Aorta (tissue), 5 donors: ENCODE results near the gene C17orf78. TPM values are rescaled to one million over a fixed set of nuclear protein-coding genes. Genes with fewer than 3 reads are reported as not detected.
"Not testable (repeated sequence)": the region's sequence is repeated elsewhere in the genome, so short reads cannot be mapped to it uniquely, and the experiment has no call there.

ENCODE experiments used
- ATAC-seq: fragments of 200-7000 bp; cut with Tn5 transposase; one replicate; pipeline ENCODE4 v1.9.1; 2022; ENCODE audit warnings: moderate library complexity; ENCODE audit not compliant: low FRiP score
- DNase-seq, 2 donors: peaks; one replicate each; pipeline ENCODE4 v3.0.0-alpha.2; 2020
- H3K27ac ChIP-seq, 2 donors: one replicate each; pipeline ENCODE4 v1.5.1; 2013; ENCODE audit warnings: low read length in 2 of 2, mild to moderate bottlenecking in 2 of 2, moderate library complexity in 2 of 2, control low read depth in 1 of 2, inconsistent platforms in 1 of 2, low read depth in 1 of 2
- H3K27me3 ChIP-seq, 2 donors: one replicate each; pipeline ENCODE4 v1.6.1; 2013; ENCODE audit warnings: control low read depth in 1 of 2, low read length in 1 of 2, mild to moderate bottlenecking in 1 of 2, moderate library complexity in 1 of 2; ENCODE audit not compliant: insufficient read depth in 2 of 2, control insufficient read depth in 1 of 2
- H3K36me3 ChIP-seq, 2 donors: one replicate each; pipeline ENCODE4 v1.6.1; 2013; ENCODE audit warnings: control low read depth in 1 of 2, low read length in 1 of 2, mild to moderate bottlenecking in 1 of 2; ENCODE audit not compliant: insufficient read depth in 2 of 2, control insufficient read depth in 1 of 2
- H3K4me1 ChIP-seq, 2 donors: one replicate each; pipeline ENCODE4 v1.6.1; 2013; ENCODE audit warnings: low read length in 2 of 2, control low read depth in 1 of 2, mild to moderate bottlenecking in 1 of 2, moderate library complexity in 1 of 2; ENCODE audit not compliant: insufficient read depth in 2 of 2, control insufficient read depth in 1 of 2
- H3K4me3 ChIP-seq, 2 donors: one replicate each; pipeline ENCODE4 v1.5.1; 2013; ENCODE audit warnings: low read length in 2 of 2, control low read depth in 1 of 2, mild to moderate bottlenecking in 1 of 2
- H3K9me3 ChIP-seq: one replicate; pipeline ENCODE4 v1.6.1; 2013; ENCODE audit warnings: mild to moderate bottlenecking, low read length; ENCODE audit not compliant: control insufficient read depth
- whole genome bisulfite sequencing, 2 donors: extraction: QIAGEN DNeasy Blood & Tissue Kit; methylation state at CpG; one replicate each; pipeline ENCODE4 v1.1.7; 2013; 5-methylcytosine and 5-hydroxymethylcytosine counted together
- intact Hi-C, 2 donors: fragments of 100-400 bp; cut with DNase I; formaldehyde crosslinking; loops; one replicate each; pipeline versions ENCODE4 v1.14.2 to v1.15.0; 2022
- polyA plus RNA-seq, 2 donors: library from polyadenylated mRNA; stranded (reverse); fragments of 200-250 nt; gene quantifications; one replicate each; pipeline ENCODE4 v1.2.3, GENCODE V29; 2013
- total RNA-seq, 2 donors: library from RNA; stranded (reverse); fragmentation: NEBNext Ultra II Directional; extraction: Animal tissue kit (Norgen Biotek cat#: 25700); gene quantifications; one replicate each; pipeline ENCODE4 v1.2.1, GENCODE V29; 2021
- donor health status: healthy with polysubstance abuse.
- donor health status: Bipolar disorder and iron deficiency.
- donor health status: DM: no; HTN: no; CAD: no.
- donor health status: DM: no; HTN: no; CAD: no.
- donor health status: DM: yes; HTN: yes; CAD: no.

Gene C17orf78
- total and polyA plus RNA-seq, 4 donors = 3.0 TPM; not detected in 3

DNA sequence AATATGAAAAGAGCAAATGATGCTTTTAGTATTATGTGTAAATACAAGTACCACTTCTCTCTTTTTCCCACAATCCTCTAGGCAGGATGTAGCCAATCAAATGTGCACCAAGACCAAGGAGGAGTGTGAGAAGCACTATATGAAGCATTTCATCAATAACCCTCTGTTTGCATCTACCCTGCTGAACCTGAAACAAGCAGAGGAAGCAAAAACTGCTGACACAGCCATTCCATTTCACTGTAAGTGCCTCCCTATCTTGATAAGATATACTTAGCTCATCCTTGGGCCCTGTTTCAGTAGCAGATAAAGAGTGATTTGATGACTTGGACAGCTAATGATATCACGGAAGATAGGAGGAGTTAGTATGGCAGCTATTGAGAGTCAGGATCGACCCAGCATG is 64.6 kb downstream of the C17orf78 start:
- Histone ChIP-seq H3K4me3 (no peak overlapping the region), H3K27ac (no peak overlapping the region), H3K9me3 (no peaks in the 10 kb centered on the region), H3K36me3 (peaks cover 2 to 11% of the 10 kb centered on the region in 2 donors), H3K4me1 (no peaks in the 10 kb centered on the region), H3K27me3 (no peaks in the 10 kb centered on the region)
- DNase-seq (no peak), ATAC-seq (no peak)
- WGBS, 2 donors = 93 to 98% methylated on average over 2 of the region's 2 CpGs
- intact Hi-C loops = no loop called here

- H3K36me3 ChIP-seq = peaks cover 2 to 11% of the 10 kb centered on the region in 2 donors
- ATAC-seq, H3K9me3 ChIP-seq, intact Hi-C loops, H3K27ac ChIP-seq, H3K4me1 ChIP-seq, H3K4me3 ChIP-seq, DNase-seq, H3K27me3 ChIP-seq: not testable (repeated sequence)
- whole genome bisulfite sequencing, 2 donors = 89 to 90% methylated on average over 12 of the region's 12 CpGs
Observed at GRCh38 chr17:37441369-37442014, 65.7 kb downstream of the C17orf78 start.

Other genes with a start within 250 kb of the C17orf78 start
- gene ACACA, start 30.9 kb downstream of the C17orf78 start, total RNA-seq = 10 to 100 TPM; 31.6 to 49.9 TPM
- 10 to 100 TPM in 1 of 2 donors, 1 to 10 TPM in 1; 6.1 to 15.9 TPM for gene ACACA, start 30.9 kb downstream of the C17orf78 start, polyA plus RNA-seq
- gene TADA2A, start 30.9 kb downstream of the C17orf78 start, total RNA-seq = 10 to 100 TPM; 23.4 to 25.6 TPM
- 10 to 100 TPM; 12.9 to 13.9 TPM for gene TADA2A, start 30.9 kb downstream of the C17orf78 start, polyA plus RNA-seq
- 1 to 10 TPM; 9.2 to 9.7 TPM for gene DUSP14, start 113.9 kb downstream of the C17orf78 start, total RNA-seq
- 1 to 10 TPM; 3.8 to 6.4 TPM for gene DUSP14, start 113.9 kb downstream of the C17orf78 start, polyA plus RNA-seq
- gene SYNRG, start 233.4 kb downstream of the C17orf78 start, total RNA-seq = 10 to 100 TPM; 29.8 to 43.5 TPM
- gene SYNRG, start 233.4 kb downstream of the C17orf78 start, polyA plus RNA-seq = 10 to 100 TPM in 1 of 2 donors, 1 to 10 TPM in 1; 5.0 to 10.4 TPM